Naive thymus-derived CD4-positive, alpha-beta T cell (primary cell): ENCODE measurements around the gene LHFPL5. TPM values are rescaled to one million over a fixed set of nuclear protein-coding genes. Genes with fewer than 3 reads are reported as not detected.

Experiments
- ATAC-seq: fragments of 150-1000 bp; cut with Tn5 transposase; 2 replicates; pipeline ENCODE4 v1.10.0; 2021; ENCODE audit warnings: mild to moderate bottlenecking, moderate library complexity
- CTCF ChIA-PET: fragments of 350-600 bp; sonication (Branson Sonifier 250); formaldehyde crosslinking; loops from one replicate; lab custom pipeline; 2021; ENCODE audit warnings: antibody characterized with exemption; lab: Charles Lee
- POLR2A ChIA-PET: fragments of 350-600 bp; sonication (Branson Sonifier 250); formaldehyde crosslinking; loops from one replicate; lab custom pipeline; 2021; ENCODE audit warnings: antibody characterized with exemption, inconsistent platforms; lab: Charles Lee
- DNase-seq, 9 donors: peaks; one replicate each; pipeline versions ENCODE4 v3.0.0 to v3.0.0-alpha.2; 2020 to 2022; ENCODE audit warnings: mixed read lengths in 1 of 9
- H3K27ac ChIP-seq: one replicate; pipeline ENCODE4 v1.7.0; 2013; ENCODE audit warnings: mild to moderate bottlenecking, low read depth, low read length, moderate library complexity
- H3K27me3 ChIP-seq, 2 donors: one replicate each; pipeline ENCODE4 v1.7.0; 2013; ENCODE audit warnings: low read length in 2 of 2, mild to moderate bottlenecking in 2 of 2, moderate library complexity in 2 of 2; ENCODE audit not compliant: control insufficient read depth in 2 of 2, insufficient read depth in 2 of 2
- H3K36me3 ChIP-seq, 3 experiments: 1 replicate in 2 of 3; 2 replicates in 1 of 3; pipeline ENCODE4 v1.7.0; 2013; ENCODE audit warnings: low read length in 3 of 3, mild to moderate bottlenecking in 3 of 3, moderate library complexity in 1 of 3; ENCODE audit not compliant: insufficient read depth in 3 of 3, control insufficient read depth in 2 of 3
- H3K4me1 ChIP-seq, 2 donors: one replicate each; pipeline ENCODE4 v1.7.0; 2013; ENCODE audit warnings: low read length in 2 of 2, mild to moderate bottlenecking in 2 of 2, moderate library complexity in 1 of 2; ENCODE audit not compliant: control insufficient read depth in 2 of 2, insufficient read depth in 2 of 2
- H3K4me3 ChIP-seq: 2 replicates; pipeline ENCODE4 v1.7.0; 2013; ENCODE audit warnings: mild to moderate bottlenecking, low read length
- H3K9me3 ChIP-seq, 3 experiments: 1 replicate in 2 of 3; 2 replicates in 1 of 3; pipeline ENCODE4 v1.7.0; 2013; ENCODE audit warnings: low read length in 3 of 3; ENCODE audit not compliant: control insufficient read depth in 2 of 3
- H3K27ac Mint-ChIP-seq, 9 donors: one replicate each; pipeline ENCODE4 v1.8.0; 2020 to 2022; ENCODE audit warnings: mixed read lengths in 9 of 9, mild to moderate bottlenecking in 8 of 9, moderate library complexity in 5 of 9, inconsistent platforms in 2 of 9
- H3K27me3 Mint-ChIP-seq, 5 donors: one replicate each; pipeline ENCODE4 v1.8.0; 2021 to 2022; ENCODE audit warnings: mixed read lengths in 5 of 5, mild to moderate bottlenecking in 1 of 5
- H3K36me3 Mint-ChIP-seq, 5 donors: one replicate each; pipeline ENCODE4 v1.8.0; 2020 to 2022; ENCODE audit warnings: mixed read lengths in 5 of 5, mild to moderate bottlenecking in 3 of 5, inconsistent platforms in 1 of 5
- H3K4me1 Mint-ChIP-seq, 7 donors: one replicate each; pipeline ENCODE4 v1.8.0; 2020 to 2022; ENCODE audit warnings: mixed read lengths in 7 of 7, mild to moderate bottlenecking in 3 of 7, inconsistent platforms in 1 of 7
- H3K4me3 Mint-ChIP-seq, 10 donors: one replicate each; pipeline ENCODE4 v1.8.0; 2020 to 2022; ENCODE audit warnings: mild to moderate bottlenecking in 10 of 10, mixed read lengths in 10 of 10, moderate library complexity in 6 of 10, inconsistent platforms in 2 of 10
- H3K9me3 Mint-ChIP-seq, 11 donors: one replicate each; pipeline ENCODE4 v1.8.0; 2020 to 2022; ENCODE audit warnings: mixed read lengths in 11 of 11, mild to moderate bottlenecking in 4 of 11, inconsistent platforms in 1 of 11, moderate library complexity in 1 of 11
- intact Hi-C, 2 donors: fragments of 100-400 bp; cut with micrococcal nuclease; formaldehyde crosslinking; loops; one replicate each; pipeline ENCODE4 v1.15.1; 2023
- polyA plus RNA-seq, 2 donors: library from polyadenylated mRNA; unstranded; fragments of 300-500 nt; fragmentation: Illumina TruSeq; gene quantifications; one replicate each; pipeline ENCODE4 v1.2.3, GENCODE V29; 2021
- total RNA-seq, 6 experiments: library from RNA in 5 of 6; stranded (reverse) in 5 of 6; gene quantifications; 1 replicate in 5 of 6; 2 replicates in 1 of 6; pipeline ENCODE4 v1.2.3 and lab custom pipeline; 2021 to 2026

The LHFPL5 gene
- total and polyA plus RNA-seq, 7 experiments from 2014 or later: not detected

DNA sequence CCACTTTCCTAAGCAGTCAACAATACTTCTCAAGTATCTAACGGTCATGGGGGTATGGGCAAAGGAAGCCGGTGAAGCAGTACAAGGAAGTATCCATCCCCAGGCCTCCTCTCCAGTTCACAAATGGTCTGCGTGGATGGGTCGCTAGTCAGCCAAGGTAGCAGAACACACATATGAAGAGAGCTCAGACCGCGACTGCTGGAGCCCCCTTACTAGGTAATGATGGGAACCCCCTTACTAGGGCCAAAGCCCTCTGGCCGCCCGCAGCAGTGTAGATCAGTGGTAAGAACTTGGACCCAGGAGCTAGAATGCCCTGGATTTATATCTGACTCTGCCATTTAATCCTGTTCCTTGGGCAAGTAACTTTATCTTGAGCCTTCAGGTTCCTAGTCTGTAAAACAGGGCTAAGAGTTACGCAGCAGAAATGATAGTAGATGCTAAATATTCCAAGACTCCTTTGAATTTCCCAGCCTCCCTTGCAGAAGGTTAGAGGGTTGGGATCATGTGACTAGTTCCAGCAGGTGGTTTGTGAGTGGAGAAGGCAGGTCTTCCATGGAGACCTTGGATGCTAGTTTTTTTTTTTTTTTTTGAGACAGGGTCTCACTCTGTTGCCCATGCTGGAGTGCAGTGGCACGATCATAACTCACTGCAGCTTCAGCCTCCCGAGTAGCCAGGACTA lies 30.9 kb upstream of the LHFPL5 start:
- Histone ChIP-seq H3K27me3 (peaks cover 0 to 4% of the 10 kb centered on the region in 2 donors), H3K9me3 (no peaks in the 10 kb centered on the region), H3K36me3 (no peaks in the 10 kb centered on the region), H3K4me3 (no peak overlapping the region), H3K27ac (no peak overlapping the region), H3K4me1 (no peaks in the 10 kb centered on the region)
- ChIA-PET POLR2A (interaction anchor here (0.7 kb wide), 1 partner anchor 464 kb away, joined by 3 read pairs; no protein-coding TSS in a partner anchor), CTCF (interaction anchor here (0.6 to 0.7 kb wide), 2 partner anchors 46 to 1331 kb away, joined by 4 to 5 read pairs; no protein-coding TSS in a partner anchor)
- H3K4me3 Mint-ChIP-seq: no peak overlapping the region
- peaks cover 0 to 12% (median 6%) of the 10 kb centered on the region in 7 donors for H3K4me1 Mint-ChIP-seq
- no peaks in the 10 kb centered on the region for H3K9me3 Mint-ChIP-seq
- H3K27me3 Mint-ChIP-seq: peaks cover 21 to 36% (median 22%) of the 10 kb centered on the region in 5 donors
- no peak for ATAC-seq
- DNase-seq: no peak
- H3K27ac Mint-ChIP-seq: no peak overlapping the region
- H3K36me3 Mint-ChIP-seq: no peaks in the 10 kb centered on the region
- intact Hi-C loops: no loop called here

DNA sequence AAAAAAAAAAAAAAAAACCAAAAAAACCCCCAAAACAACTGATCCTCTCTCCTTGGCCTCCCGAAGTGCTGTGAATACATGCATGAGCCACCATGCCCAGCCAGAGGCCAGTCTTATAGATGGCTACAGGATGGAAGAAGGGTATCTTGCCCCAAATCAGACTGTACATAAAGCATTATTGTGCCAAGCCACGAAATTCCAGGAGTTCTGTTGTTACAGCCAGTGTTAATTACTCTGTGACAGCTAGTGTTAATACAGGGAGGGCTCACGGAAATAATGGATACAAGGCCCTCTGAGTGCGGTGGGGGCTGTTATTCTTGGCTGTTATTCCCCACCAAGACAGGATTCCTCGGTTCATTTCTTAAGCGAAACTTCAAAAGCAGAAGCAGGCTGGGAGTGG lies 30.1 kb upstream of the LHFPL5 start:
- H3K9me3 ChIP-seq: no peaks in the 10 kb centered on the region

GRCh38 chr6:35776364-35777215 lies 28.6 kb upstream of the LHFPL5 start, which contains the start of gene CLPSL2:
CLPSL2 (plus strand) TSS chr6:35776598; CDS start chr6:35776619, 21 bp downstream.
- peak in 1 of 9 donors; percentile 24 for DNase-seq
- peaks cover 21 to 39% (median 31%) of the 10 kb centered on the region in 5 donors for H3K27me3 Mint-ChIP-seq
- CTCF ChIA-PET: interaction anchor here (0.7 kb wide), 1 partner anchor 584 kb away, joined by 3 read pairs; no protein-coding TSS in a partner anchor
- ATAC-seq: peak; percentile 18
- POLR2A ChIA-PET: no interaction called here
- H3K27ac Mint-ChIP-seq: peak within 1 kb of the TSS in 1 of 9 donors; percentile 57
- no peaks in the 10 kb centered on the region for H3K36me3 Mint-ChIP-seq
- intact Hi-C loops: no loop called here
- peaks cover 0 to 12% (median 6%) of the 10 kb centered on the region in 7 donors for H3K4me1 Mint-ChIP-seq
- H3K9me3 Mint-ChIP-seq: no peaks in the 10 kb centered on the region
- no peak within 1 kb of the TSS for H3K27ac ChIP-seq
- no peaks in the 10 kb centered on the region for H3K36me3 ChIP-seq
- H3K9me3 ChIP-seq: no peaks in the 10 kb centered on the region
- H3K4me3 Mint-ChIP-seq: peak within 1 kb of the TSS; percentile 62 to 83 (median 71)
- no peaks in the 10 kb centered on the region for H3K4me1 ChIP-seq
- H3K4me3 ChIP-seq: no peak within 1 kb of the TSS
- peaks cover 0 to 4% of the 10 kb centered on the region in 2 donors for H3K27me3 ChIP-seq

More for the DNA sequence above, 30.1 kb upstream of the LHFPL5 start:
- Mint-ChIP-seq H3K27me3 (peaks cover 21 to 40% (median 27%) of the 10 kb centered on the region in 5 donors), H3K9me3 (no peaks in the 10 kb centered on the region), H3K4me1 (peaks cover 0 to 12% (median 6%) of the 10 kb centered on the region in 7 donors), H3K27ac (no peak overlapping the region), H3K36me3 (no peaks in the 10 kb centered on the region), H3K4me3 (no peak overlapping the region)
- Histone ChIP-seq H3K27me3 (peaks cover 0 to 4% of the 10 kb centered on the region in 2 donors), H3K4me1 (no peaks in the 10 kb centered on the region), H3K36me3 (no peaks in the 10 kb centered on the region), H3K27ac (no peak overlapping the region), H3K4me3 (no peak overlapping the region)
- intact Hi-C loops: no loop called here
- ATAC-seq (no peak), DNase-seq (no peak)
- ChIA-PET CTCF (interaction anchor here (0.7 kb wide), 1 partner anchor 45 kb away, joined by 5 read pairs; no protein-coding TSS in a partner anchor), POLR2A (interaction anchor here (0.7 kb wide), 1 partner anchor 465 kb away, joined by 3 read pairs; no protein-coding TSS in a partner anchor)

GRCh38 chr6:35777356-35778102 lies 27.6 kb upstream of the LHFPL5 start:
- DNase-seq: no peak
- Mint-ChIP-seq H3K27me3 (peaks cover 23 to 38% (median 36%) of the 10 kb centered on the region in 5 donors), H3K27ac (peak overlapping the region in 1 of 9 donors; percentile 57), H3K9me3 (peaks cover 0 to 2% (median 0%) of the 10 kb centered on the region in 11 donors), H3K4me3 (peak overlapping the region; percentile 56 to 84 (median 64)), H3K4me1 (peaks cover 0 to 12% (median 6%) of the 10 kb centered on the region in 7 donors), H3K36me3 (no peaks in the 10 kb centered on the region)
- ChIA-PET POLR2A (interaction anchor here (0.7 kb wide), 1 partner anchor 40 kb away, joined by 5 read pairs; no protein-coding TSS in a partner anchor), CTCF (no interaction called here)
- Histone ChIP-seq H3K4me3 (no peak overlapping the region), H3K36me3 (no peaks in the 10 kb centered on the region), H3K27me3 (peaks cover 0 to 4% of the 10 kb centered on the region in 2 donors), H3K27ac (no peak overlapping the region), H3K4me1 (no peaks in the 10 kb centered on the region), H3K9me3 (no peaks in the 10 kb centered on the region)
- no peak for ATAC-seq
- intact Hi-C loops: no loop called here

GRCh38 chr6:35778437-35778836 lies 26.7 kb upstream of the LHFPL5 start:
- Histone ChIP-seq H3K4me1 (no peaks in the 10 kb centered on the region), H3K36me3 (no peaks in the 10 kb centered on the region), H3K9me3 (no peaks in the 10 kb centered on the region), H3K27me3 (peaks cover 0 to 4% of the 10 kb centered on the region in 2 donors), H3K27ac (no peak overlapping the region), H3K4me3 (no peak overlapping the region)
- peaks cover 0 to 12% (median 6%) of the 10 kb centered on the region in 7 donors for H3K4me1 Mint-ChIP-seq
- no peak for DNase-seq
- ChIA-PET CTCF (no interaction called here), POLR2A (no interaction called here)
- no peak overlapping the region for H3K27ac Mint-ChIP-seq
- H3K36me3 Mint-ChIP-seq: no peaks in the 10 kb centered on the region
- no peak for ATAC-seq
- H3K27me3 Mint-ChIP-seq: peaks cover 23 to 39% (median 38%) of the 10 kb centered on the region in 5 donors
- intact Hi-C loops: no loop called here
- peaks cover 0 to 2% (median 0%) of the 10 kb centered on the region in 11 donors for H3K9me3 Mint-ChIP-seq
- peak overlapping the region in 2 of 10 donors; percentile 2 to 6 for H3K4me3 Mint-ChIP-seq

- POLR2A ChIA-PET: no interaction called here
- ATAC-seq (no peak), DNase-seq (no peak)
- peaks cover 0 to 10% (median 5%) of the 10 kb centered on the region in 7 donors for H3K4me1 Mint-ChIP-seq
- H3K36me3 Mint-ChIP-seq: no peaks in the 10 kb centered on the region
- no peaks in the 10 kb centered on the region for H3K4me1 ChIP-seq
- CTCF ChIA-PET: no interaction called here
- intact Hi-C loops: no loop called here
- peaks cover 27 to 48% (median 41%) of the 10 kb centered on the region in 5 donors for H3K27me3 Mint-ChIP-seq
- H3K4me3 ChIP-seq: no peak within 1 kb of the TSS
- H3K9me3 ChIP-seq: no peaks in the 10 kb centered on the region
- H3K9me3 Mint-ChIP-seq: peaks cover 0 to 2% (median 0%) of the 10 kb centered on the region in 11 donors
- H3K27me3 ChIP-seq: peaks cover 0 to 4% of the 10 kb centered on the region in 2 donors
- H3K27ac Mint-ChIP-seq: no peak within 1 kb of the TSS
- H3K27ac ChIP-seq: no peak within 1 kb of the TSS
- H3K36me3 ChIP-seq: no peaks in the 10 kb centered on the region
- H3K4me3 Mint-ChIP-seq: no peak within 1 kb of the TSS
Observed at GRCh38 chr6:35780719-35781118, 24.4 kb upstream of the LHFPL5 start, which contains the start of gene CLPSL1. CLPSL1 (plus strand) TSS chr6:35781019; CDS start chr6:35781111, 92 bp downstream.
